Measurements from ENCODE around the gene TUBGCP4.

- TF ChIP-seq, protein P1, sequence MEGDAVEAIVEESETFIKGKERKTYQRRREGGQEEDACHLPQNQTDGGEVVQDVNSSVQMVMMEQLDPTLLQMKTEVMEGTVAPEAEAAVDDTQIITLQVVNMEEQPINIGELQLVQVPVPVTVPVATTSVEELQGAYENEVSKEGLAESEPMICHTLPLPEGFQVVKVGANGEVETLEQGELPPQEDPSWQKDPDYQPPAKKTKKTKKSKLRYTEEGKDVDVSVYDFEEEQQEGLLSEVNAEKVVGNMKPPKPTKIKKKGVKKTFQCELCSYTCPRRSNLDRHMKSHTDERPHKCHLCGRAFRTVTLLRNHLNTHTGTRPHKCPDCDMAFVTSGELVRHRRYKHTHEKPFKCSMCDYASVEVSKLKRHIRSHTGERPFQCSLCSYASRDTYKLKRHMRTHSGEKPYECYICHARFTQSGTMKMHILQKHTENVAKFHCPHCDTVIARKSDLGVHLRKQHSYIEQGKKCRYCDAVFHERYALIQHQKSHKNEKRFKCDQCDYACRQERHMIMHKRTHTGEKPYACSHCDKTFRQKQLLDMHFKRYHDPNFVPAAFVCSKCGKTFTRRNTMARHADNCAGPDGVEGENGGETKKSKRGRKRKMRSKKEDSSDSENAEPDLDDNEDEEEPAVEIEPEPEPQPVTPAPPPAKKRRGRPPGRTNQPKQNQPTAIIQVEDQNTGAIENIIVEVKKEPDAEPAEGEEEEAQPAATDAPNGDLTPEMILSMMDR (conservative IDR thresholded peaks at IDR 0.05 in 1 of 2, IDR thresholded peaks at IDR 0.05 in 1 of 2; ENCODE audit: extremely low read depth in 1 of 2, insufficient read depth in 1 of 2, low read depth in 1 of 2, low read length in 2 of 2): no peak
- no peak for TF ChIP-seq EZH2 (IDR thresholded peaks at IDR 0.05; ENCODE audit: borderline replicate concordance, low read length)
Observed at GRCh38 chr15:43402255-43402654, 31.4 kb downstream of the TUBGCP4 start.
